ENCODE measurements around the gene PDK1. TPM values are rescaled to one million over a fixed set of nuclear protein-coding genes. Genes with fewer than 3 reads are reported as not detected.

Gene PDK1
- total RNA-seq, 1 donor from 2014 or later: 65.2 TPM

DNA sequence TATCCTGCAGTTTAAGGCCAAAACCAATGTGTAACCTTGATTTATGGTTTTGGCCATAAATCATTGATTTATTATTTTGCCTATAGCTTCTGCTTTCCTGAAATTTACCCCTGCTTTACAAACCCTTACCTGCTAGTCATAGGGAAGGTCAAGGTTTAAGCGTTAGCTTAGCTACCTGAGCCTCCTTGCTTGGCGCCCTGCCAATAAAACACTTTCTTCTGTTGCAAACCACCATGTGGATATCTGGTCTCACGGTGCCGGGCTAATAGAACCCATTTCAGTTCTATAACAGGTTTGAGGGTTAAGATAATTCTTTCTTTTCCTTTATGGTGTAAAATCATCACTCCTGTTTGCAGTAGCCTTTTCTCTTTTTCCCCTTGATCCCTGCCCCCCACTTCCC is 72.2 kb downstream of the PDK1 start:
- H2AFZ ChIP-seq (replicated peaks): no peak overlapping the region
- H3K27ac Mint-ChIP-seq: no peak overlapping the region
- TF ChIP-seq EZH2 (IDR thresholded peaks at IDR 0.05) (no peak), EZH2phosphoT487 (IDR thresholded peaks at IDR 0.05) (no peak)
- TF ChIP-seq, protein P1, sequence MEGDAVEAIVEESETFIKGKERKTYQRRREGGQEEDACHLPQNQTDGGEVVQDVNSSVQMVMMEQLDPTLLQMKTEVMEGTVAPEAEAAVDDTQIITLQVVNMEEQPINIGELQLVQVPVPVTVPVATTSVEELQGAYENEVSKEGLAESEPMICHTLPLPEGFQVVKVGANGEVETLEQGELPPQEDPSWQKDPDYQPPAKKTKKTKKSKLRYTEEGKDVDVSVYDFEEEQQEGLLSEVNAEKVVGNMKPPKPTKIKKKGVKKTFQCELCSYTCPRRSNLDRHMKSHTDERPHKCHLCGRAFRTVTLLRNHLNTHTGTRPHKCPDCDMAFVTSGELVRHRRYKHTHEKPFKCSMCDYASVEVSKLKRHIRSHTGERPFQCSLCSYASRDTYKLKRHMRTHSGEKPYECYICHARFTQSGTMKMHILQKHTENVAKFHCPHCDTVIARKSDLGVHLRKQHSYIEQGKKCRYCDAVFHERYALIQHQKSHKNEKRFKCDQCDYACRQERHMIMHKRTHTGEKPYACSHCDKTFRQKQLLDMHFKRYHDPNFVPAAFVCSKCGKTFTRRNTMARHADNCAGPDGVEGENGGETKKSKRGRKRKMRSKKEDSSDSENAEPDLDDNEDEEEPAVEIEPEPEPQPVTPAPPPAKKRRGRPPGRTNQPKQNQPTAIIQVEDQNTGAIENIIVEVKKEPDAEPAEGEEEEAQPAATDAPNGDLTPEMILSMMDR (IDR thresholded peaks at IDR 0.05): no peak
- H3K79me2 ChIP-seq (ENCODE audit: low read depth): no peaks in the 10 kb centered on the region
- no peaks in the 10 kb centered on the region for H3K27me3 Mint-ChIP-seq (ENCODE audit: insufficient read depth, low read depth)
- no peaks in the 10 kb centered on the region for H4K20me1 ChIP-seq (ENCODE audit: low read depth)
- no peaks in the 10 kb centered on the region for H3K4me1 Mint-ChIP-seq
- H3K4me1 ChIP-seq: no peaks in the 10 kb centered on the region
- H3K4me2 ChIP-seq: no peak overlapping the region
- no peak overlapping the region for H3K4me3 ChIP-seq
- H3K36me3 ChIP-seq: no peaks in the 10 kb centered on the region
- H3K36me3 Mint-ChIP-seq: peaks cover 37% of the 10 kb centered on the region
- H3F3A ChIP-seq (ENCODE audit: low read depth): no peaks in the 10 kb centered on the region
- H3K27me3 ChIP-seq: no peaks in the 10 kb centered on the region
- peaks cover 18% of the 10 kb centered on the region for H3K9me3 Mint-ChIP-seq
- H3K4me3 Mint-ChIP-seq: no peak overlapping the region
- no peak overlapping the region for H3K9ac ChIP-seq
- H3K9me3 ChIP-seq (ENCODE audit: low read depth): no peaks in the 10 kb centered on the region
- no peak overlapping the region for H3K27ac ChIP-seq
- no peak for DNase-seq (ENCODE audit: low spot score)

DNA sequence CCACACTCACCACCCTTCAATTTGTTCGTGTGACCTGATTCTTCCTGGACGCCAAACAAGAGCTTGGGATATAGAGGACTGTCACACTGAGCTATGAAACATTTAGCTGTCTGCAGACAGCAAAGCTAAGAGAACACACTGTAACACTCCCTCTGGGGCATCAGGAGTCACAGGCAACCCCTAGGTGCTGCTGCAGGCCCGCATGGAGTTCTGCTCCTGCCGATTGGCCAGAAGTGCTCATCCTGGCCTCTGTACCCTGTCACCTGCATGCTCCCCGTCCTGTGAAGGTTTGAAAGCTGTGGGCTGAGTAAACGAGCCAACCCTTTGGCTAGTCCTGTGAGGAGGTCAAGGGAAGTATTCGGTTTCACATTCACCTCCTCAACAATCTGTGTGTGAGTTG is 73.7 kb downstream of the PDK1 start:
- Histone ChIP-seq H3K9me3 (ENCODE audit: low read depth) (no peaks in the 10 kb centered on the region), H3K79me2 (ENCODE audit: low read depth) (no peaks in the 10 kb centered on the region), H3K27me3 (no peaks in the 10 kb centered on the region), H3F3A (ENCODE audit: low read depth) (no peaks in the 10 kb centered on the region), H2AFZ (replicated peaks) (no peak overlapping the region), H4K20me1 (ENCODE audit: low read depth) (no peaks in the 10 kb centered on the region), H3K4me1 (no peaks in the 10 kb centered on the region), H3K4me2 (no peak overlapping the region), H3K4me3 (no peak overlapping the region), H3K27ac (no peak overlapping the region), H3K36me3 (no peaks in the 10 kb centered on the region), H3K9ac (no peak overlapping the region)
- Mint-ChIP-seq H3K9me3 (peaks cover 7% of the 10 kb centered on the region), H3K36me3 (peaks cover 26% of the 10 kb centered on the region), H3K4me1 (no peaks in the 10 kb centered on the region), H3K27ac (peak overlapping the region; percentile 8), H3K27me3 (ENCODE audit: insufficient read depth, low read depth) (no peaks in the 10 kb centered on the region), H3K4me3 (no peak overlapping the region)
- TF ChIP-seq EZH2phosphoT487 (IDR thresholded peaks at IDR 0.05) (no peak), EZH2 (IDR thresholded peaks at IDR 0.05) (no peak)
- TF ChIP-seq, protein P1 (IDR thresholded peaks at IDR 0.05): no peak
- DNase-seq (ENCODE audit: low spot score): no peak

DNA sequence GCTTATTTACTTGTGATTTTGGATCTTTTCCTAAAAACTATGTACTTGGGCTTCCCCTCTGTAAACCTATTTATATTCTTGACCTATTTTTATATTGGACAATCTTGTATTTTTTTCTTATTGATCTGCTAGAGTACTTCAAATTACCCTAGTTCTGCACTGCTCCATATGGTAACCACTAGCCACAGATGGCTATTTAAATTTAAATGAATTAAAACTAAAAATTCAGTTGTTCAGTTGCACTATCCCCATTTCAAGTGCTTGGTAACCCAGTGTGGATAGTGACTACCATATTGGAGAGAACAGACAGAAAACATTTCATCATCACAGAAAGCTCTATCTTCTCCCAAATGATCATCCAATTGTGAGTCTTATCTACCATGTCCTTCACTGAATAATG is 74.3 kb downstream of the PDK1 start:
- H3K4me3 Mint-ChIP-seq: no peak overlapping the region
- H3F3A ChIP-seq (ENCODE audit: low read depth): no peaks in the 10 kb centered on the region
- H3K27me3 ChIP-seq: no peaks in the 10 kb centered on the region
- peaks cover 3% of the 10 kb centered on the region for H3K9me3 Mint-ChIP-seq
- H3K27me3 Mint-ChIP-seq (ENCODE audit: insufficient read depth, low read depth): peaks cover 2% of the 10 kb centered on the region
- H3K4me3 ChIP-seq: no peak overlapping the region
- no peaks in the 10 kb centered on the region for H3K79me2 ChIP-seq (ENCODE audit: low read depth)
- no peak overlapping the region for H3K9ac ChIP-seq
- H3K36me3 ChIP-seq: no peaks in the 10 kb centered on the region
- H3K36me3 Mint-ChIP-seq: peaks cover 23% of the 10 kb centered on the region
- H3K4me1 Mint-ChIP-seq: no peaks in the 10 kb centered on the region
- H3K9me3 ChIP-seq (ENCODE audit: low read depth): no peaks in the 10 kb centered on the region
- no peak overlapping the region for H3K27ac ChIP-seq
- no peaks in the 10 kb centered on the region for H4K20me1 ChIP-seq (ENCODE audit: low read depth)
- no peak for TF ChIP-seq EZH2phosphoT487 (IDR thresholded peaks at IDR 0.05)
- no peak for TF ChIP-seq EZH2 (IDR thresholded peaks at IDR 0.05)
- TF ChIP-seq, protein P1 (IDR thresholded peaks at IDR 0.05): no peak
- H2AFZ ChIP-seq (replicated peaks): no peak overlapping the region
- no peaks in the 10 kb centered on the region for H3K4me1 ChIP-seq
- DNase-seq (ENCODE audit: low spot score): no peak
- H3K27ac Mint-ChIP-seq: no peak overlapping the region
- no peak overlapping the region for H3K4me2 ChIP-seq
